Suppressor macrophage (primary cell): ENCODE results near the gene DAP.
A peak's percentile ranks its signal among the peaks of the same experiment; 100 is the strongest.

Experiments used
- DNase-seq, 4 experiments: peaks; one replicate each; pipeline ENCODE4 v3.0.0-alpha.2; 2020 to 2022

Gene DAP

DNA sequence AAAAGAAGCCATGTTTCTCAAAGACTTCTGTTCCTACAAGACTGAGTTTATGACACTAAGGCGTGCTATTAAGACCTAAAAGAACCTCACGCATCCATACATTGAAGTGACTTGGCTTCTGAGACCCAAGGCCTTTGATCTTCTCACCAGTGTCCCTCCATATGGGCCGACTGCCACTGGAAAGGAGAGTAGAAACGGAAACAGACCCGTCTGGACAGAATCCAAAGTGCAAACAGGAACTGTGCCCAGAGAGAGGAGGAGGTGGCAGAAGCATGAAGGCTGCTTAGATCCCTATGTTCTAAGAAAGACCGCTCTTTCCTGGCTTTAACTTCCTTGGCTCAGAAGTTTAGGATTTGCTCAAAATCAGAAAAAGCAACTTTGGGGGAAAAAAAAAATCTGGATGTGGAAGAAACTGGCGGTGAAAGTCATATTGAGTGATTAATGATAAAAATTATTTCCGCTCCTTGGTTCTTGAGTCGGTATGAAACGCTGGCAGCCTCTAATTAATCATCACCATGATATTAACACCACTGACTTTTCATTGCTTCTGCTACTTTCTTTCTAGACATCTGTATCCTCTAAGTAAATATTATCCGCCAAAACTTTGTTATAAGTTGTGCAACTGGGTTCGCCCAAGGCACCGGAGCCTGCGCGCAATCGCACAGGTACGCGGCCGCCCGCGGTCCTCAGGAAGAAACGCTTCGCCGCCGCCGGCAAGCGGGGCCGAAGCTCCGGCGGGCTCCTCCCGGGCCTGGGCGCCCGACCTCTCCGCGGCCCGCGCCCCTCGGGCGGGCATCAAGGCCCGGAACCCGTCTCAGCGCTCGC is 726 bp downstream of the DAP start:
- peak; percentile 59 to 79 (median 74) for DNase-seq

DNA sequence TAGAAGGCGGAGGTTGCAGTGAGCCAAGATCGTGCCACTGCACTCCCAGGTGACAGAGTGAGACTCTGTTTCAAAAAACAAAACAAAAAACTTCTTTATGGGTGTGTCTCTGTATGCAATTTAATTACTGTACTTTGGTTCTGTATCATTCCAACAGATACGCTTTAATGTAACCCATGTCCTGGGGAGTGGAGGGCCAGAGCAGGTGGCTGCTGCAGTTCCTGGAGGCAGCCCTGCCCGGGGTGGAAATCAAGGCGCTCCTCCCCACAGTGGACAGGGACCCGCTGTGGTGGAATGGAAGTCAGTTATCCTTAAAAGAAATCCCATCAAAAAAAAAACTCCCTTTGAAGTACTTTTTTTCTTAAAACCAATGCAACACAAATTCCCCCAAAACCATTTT is 1.9 kb downstream of the DAP start:
- DNase-seq = no peak

DNA sequence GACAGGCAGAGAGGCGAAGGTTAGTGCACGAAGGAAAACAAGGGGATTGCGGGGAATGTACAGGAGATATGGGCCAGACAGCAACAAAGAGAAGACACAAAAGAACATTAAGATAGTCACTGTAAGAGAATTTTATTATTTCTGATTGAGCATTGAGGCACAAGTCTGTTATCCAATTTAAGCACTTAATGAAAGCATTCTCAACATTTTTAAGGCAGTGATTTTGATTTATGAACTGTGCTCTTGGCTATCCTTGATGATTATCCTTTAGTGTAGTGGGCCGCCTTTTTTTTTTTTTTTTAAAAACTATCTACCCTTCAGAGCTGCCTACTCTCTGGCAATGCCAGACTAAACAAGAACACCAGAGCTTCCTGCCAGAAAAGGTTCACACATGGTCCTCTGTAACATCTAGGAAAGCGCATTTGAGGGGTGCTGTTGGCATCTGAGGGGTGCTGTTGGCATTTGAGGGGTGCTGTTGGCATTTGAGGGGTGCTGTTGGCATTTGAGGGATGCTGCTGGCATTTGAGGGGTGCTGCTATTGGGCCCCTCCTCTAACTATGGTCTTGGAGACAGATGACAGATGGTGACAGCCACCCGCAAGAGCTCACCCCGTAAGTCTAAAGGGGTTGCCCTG is 3.0 kb downstream of the DAP start:
- no peak for DNase-seq

DNA sequence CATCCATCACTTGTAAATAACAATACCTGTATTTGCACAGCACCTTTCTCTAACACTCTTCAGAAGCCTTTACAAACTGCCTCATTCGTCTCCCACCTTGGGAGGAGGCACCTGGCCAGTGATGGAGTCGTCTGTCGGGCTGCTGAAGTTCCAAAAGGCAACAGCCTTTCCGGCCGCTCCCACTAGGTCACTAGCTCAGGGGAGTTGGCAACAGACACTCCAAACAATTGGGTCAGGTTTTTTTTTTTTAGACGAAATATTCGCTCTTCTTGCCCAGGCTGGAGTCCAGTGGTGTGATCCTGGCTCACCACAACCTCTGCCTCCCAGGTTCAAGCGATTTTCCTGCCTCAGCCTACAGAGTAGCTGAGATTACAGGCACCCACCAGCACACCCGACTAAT is 4.0 kb downstream of the DAP start:
- no peak for DNase-seq

DNA sequence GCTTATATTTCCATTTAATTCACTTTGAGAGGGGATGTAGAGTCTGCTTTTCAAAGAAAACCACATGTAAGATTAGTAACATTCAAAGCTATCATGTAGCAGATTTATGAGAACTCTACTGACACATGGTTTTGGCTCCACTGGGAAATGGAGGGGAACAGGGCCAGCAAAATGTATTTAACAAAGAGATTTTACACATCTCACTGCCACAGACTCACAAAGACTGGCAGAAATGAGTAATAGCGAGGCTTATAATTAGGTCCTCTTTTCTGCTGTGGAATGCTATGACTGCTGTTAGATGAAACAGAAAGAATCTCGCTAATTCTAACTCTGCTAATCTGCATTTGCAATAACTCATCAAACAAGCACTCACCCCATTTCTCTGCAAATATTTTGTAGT is 4.5 kb downstream of the DAP start:
- DNase-seq = no peak

DNA sequence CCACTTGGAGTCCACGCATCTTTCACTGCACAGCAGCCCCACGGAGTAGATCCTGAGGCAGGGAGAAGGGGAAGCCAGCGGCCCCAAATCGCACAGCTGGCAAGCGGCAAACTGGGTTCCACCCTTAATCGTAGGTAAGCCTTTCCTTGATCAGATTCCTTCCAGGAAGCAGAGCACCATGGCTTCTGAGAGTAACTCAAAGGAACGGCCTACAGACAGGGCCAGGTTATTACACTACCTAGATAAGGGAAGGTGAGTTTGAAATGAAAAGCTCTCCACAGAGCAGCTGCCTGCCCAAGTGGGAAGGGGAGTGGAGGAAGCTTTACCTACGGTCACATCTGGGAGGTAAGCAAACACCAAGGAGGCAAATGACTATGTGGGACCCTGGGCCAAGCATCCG is 7.9 kb downstream of the DAP start:
- DNase-seq = no peak

DNA sequence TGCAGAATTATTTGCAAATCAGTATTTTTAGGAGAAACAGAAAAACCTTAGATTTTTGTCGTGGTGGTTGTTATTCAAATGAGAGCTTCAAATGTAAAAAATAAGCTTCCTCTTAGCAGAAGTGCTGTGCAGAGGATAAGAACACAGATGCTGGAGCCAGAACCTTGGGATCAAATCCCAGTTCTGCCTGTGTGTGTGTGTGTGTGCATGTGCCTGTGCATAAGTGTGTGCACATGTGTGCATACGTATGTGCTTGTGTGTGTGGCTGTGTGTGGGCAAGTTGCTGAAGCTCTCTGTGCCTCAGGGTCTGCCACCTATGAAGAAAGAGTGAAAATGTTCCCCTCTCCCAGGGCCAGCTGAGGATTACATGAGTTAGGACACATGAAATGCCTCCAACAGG is 8.6 kb downstream of the DAP start:
- DNase-seq = no peak

DNA sequence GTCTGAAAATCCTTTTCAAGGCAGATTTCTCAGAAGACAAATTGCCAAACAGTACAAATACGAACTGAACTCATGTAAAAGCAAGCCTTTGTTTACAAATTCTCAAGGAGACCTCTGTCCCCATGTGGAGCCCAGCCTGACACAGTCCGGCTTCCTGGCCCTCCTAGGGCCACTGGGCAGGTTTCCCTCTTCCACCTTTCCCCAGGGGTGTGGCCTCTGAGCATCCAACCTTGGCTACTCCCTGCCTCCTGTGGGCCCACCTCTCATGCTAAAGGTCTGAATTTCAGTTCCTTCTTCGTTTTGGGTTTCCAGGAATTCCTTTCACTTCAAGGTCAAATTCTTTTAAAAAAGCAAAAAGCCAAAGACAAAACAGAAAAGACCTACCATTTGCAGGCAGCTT is 10.1 kb downstream of the DAP start:
- DNase-seq = no peak

DNA sequence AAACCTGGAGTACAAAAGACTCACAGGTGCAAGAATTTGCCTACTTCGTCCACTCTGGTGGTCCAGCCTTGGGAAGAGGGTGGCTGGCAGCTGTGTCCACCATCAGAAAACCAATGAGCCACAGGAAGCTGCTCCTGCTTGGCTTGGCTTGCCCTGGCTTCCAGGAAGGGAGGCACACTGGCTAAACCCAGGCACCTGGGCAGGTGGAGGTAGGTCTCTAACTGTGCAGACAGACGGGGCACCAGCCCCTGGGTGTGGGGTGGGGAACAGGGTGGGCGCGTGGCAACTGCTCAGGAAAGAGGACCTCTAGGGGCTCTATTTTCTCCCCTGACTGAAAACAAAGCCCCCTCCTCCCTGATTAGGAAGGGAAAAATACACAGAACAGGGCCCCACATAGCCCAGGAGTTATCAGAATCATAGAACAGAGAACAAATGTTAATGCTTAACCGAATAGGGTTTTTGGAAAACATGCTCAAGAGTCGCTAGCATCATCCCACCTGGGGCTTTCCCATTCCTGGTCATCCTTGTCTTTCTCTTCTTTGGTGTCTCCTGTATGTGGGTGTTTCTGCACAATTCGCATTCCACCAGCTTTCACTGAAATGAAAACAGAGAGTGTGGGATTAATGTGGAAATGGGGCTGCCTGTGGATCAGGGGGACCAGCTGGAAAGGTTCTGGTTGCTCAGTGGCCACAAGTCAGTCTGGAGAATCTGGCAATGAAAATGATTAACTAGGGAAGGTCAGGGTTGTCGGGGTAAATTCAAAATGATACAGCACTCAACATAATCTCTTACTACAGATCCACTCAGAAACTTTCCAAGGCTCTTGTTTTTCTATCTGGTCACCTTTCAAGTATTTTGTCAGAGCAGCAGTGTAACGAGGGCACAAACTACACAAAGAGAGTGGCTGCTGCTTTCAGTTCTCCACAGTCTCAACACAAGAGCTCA is 13.1 kb downstream of the DAP start:
- DNase-seq = no peak

DNA sequence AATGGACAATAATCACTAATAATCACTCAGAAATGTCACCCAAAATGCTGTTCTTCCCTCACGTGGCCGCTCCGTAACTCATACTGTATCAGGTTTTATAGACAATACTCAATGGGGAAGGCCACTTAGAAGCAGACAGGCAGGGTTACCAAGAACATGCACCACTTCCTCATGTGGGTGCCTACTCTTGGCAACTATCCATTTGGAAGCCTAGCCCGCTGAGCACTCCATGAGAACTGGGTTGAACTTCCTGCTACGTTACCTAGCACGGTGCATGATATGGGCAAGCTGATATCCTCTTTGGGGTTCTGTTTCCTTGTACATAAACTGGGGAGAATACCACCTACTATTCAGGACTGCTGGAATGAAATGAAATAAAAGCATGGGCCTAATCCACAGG is 14.3 kb downstream of the DAP start:
- peak; percentile 81 to 92 (median 88) for DNase-seq

DNA sequence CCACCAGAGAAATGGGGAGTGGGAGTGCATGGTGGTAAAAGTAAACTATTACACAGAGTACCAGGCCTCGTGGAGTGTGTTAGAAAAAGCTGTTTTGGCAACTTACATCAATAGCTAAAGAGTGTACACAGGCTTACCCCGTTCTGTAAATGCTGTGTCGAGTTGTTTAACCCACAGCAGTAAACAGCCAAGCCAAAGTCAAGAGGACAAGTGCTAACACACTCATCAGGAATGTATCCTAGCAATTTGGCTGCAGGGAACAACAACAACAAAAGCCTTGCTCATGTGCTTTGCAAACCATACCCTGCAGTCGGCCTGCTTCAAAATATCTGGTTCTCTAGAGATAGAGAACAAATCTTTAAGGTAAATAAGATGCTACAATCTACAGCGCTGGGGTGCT is 15.9 kb downstream of the DAP start:
- no peak for DNase-seq

DNA sequence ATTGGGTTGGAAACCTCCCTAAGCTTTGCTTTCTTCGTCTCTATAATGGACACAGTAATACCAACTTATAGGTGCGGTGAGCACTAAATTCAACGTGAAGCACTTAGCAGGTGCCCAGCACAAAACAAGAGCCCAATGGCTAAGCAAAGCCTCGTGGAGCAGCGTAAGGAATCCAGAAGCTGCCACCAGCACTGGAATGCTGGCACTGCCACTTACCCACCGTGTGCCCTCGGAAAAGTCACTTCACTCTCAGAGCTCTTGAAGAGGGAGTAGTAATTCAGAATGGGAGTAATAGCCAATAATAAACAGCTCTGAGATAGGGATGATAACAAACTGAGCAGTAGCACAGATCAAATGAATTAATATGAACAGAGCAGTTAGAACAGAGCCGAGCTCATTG is 16.4 kb downstream of the DAP start:
- DNase-seq = no peak

DNA sequence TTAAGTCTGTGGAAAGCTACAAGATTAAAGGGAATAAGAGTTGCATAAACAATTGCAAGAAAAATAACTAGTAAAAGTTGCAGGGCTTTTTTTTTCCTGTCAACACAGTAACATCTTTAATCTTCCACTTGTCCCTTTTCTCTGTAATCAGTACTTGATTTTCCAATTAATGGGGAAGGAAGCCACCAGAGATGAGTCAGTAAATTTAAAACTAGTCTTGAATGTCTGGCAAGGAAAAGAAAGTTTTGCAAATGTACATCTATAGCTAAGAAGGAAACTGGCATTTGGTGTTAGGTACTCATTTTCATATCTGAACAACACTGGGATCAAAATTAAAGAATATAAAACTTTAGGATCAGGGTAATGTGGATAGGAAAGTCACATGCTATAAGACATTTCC is 17.1 kb downstream of the DAP start:
- peak in 1 of 4 experiments; percentile 17 for DNase-seq

DNA sequence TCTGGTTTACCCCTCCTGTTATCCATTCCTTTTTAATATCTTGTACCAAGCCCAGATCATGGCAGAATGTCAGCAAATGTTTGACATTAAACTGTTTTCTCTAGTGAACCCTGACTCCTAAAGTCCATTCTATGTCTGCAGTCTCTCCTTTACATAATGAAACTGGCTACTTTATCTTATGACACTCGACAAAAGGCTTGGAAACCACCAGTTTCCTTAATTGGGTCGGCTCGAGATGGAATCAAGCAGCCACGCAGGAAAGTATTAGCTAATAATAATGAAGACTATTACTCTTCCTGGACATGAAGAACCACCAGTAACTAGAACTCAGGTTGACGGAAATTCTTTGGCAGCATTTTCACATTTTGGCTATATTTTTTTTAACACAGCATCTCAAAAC is 17.5 kb downstream of the DAP start:
- DNase-seq = peak in 2 of 4 experiments; percentile 17 to 22

DNA sequence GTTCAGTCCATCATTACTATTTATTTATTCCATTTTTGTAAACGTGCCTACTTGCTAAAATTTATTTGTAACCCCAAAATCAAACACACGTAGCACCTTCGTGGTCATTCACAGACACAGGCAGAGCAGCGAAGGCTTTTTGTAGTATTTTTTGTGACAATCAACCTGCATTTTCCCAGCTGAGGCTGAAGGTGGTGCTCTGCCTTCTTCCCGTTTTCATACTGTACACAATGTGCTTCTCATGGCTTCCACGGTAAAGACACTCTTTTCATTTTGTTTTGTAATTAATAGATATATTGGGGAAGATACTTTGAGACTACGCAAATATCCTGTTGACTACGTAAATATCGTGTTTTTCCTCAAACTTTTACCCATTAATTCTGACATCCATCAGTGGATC is 19.4 kb downstream of the DAP start:
- no peak for DNase-seq

DNA sequence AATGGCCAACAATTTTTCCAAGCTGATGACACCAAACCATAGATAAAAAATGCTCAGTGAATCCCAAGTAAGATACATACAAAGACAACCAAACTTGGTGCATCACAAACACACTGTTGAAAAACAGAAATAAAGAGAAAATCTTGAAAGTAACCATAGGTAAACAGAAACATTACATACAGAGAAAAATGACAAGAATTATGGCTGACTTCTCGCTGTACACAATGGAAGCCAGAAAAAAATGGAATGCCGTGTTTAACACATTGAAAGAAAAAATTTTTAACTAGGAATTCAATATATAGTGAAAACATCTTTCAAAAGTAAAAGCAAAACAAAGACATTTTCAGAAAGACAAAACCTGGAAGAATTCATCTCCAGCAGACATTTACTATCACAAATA is 20.6 kb downstream of the DAP start:
- DNase-seq = no peak

DNA sequence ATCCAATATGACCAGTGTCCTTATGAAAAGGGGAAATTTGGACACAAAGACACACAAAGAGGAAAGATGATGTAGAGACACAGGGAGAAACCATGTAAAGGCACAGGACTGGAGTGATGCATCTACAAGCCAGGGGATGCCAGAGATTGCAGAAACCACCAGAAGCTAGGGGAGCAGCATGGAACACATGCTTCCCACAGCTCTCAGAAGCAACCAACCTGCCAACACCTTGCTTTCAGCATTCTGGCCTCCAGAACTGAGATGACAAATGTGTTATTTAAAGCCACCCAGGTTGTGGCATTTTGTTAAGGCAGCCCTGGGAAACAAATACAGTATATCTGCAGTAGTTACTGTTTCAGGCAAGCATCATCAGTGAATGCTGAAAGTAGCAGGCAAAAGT is 23.2 kb downstream of the DAP start:
- DNase-seq = no peak

DNA sequence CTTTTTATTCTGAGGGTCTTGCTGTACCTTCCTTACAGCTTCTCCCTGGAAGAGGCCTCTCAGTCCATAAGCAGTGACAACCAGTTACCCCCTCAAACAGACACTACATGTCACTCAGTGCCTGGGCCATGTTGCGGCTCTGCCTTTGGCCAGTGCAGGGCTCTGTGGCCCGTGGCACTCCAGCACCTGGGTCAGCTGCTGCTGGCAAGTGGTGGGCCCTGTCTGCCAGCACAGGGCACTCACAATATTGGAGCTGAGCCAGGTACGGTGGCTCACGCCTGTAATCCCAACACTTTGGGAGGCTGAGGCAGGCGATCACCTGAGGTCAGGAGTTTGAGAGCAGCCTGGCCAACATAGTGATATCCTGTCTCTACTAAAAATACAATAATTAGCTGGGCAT is 24.2 kb downstream of the DAP start:
- DNase-seq = no peak

DNA sequence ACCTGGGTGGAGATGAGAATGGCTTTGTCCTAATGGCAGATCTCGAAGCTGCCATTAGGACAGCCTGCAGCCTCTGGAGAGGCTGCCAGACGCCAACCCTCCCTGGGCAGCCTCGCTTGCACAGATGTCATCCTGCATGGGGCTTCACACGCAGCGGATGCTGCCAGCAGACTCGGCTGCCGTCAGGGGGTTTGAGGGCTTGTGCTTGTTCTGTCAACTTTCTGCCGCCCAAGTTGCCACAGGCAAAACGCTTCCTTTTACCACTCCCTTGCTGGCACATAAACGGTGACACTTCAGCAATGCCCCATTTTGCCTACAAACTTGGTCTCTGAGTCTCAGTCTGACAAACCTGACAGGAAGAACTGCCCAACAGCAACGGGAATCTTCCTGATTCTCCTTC is 24.7 kb downstream of the DAP start:
- DNase-seq = no peak

DNA sequence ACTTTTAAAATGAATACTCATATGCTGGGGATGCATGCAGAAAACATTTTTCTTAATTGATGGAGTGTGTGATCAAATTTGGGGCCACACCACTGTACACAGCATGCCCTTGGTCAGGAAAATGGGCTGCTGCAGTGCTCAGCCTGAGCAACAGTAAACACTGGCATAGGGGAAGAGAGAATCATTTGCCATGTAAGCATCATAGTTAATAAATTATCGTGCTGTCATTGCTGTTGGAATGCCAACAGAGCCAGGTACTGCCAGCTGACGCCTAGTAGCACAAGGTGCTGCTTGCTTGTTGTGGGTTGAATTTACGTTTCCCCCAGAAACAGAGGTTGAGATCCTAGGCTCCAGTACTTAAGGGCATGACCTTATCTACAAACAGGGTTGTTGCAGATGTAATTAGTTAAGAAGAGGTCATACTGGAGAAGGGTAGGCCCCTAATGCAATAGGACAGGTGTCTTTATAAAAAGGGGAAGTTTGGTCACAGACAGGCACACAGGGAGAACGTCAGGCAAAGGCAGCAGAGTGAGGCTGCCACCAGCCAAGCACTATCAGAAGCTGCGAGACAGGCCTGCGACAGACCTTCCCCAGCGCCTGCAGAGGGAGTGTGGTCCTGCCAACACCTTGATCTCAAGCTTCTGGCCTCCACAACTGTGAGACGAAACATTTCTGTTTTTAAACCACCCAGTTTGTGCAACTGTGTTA is 25.3 kb downstream of the DAP start:
- no peak for DNase-seq

DNA sequence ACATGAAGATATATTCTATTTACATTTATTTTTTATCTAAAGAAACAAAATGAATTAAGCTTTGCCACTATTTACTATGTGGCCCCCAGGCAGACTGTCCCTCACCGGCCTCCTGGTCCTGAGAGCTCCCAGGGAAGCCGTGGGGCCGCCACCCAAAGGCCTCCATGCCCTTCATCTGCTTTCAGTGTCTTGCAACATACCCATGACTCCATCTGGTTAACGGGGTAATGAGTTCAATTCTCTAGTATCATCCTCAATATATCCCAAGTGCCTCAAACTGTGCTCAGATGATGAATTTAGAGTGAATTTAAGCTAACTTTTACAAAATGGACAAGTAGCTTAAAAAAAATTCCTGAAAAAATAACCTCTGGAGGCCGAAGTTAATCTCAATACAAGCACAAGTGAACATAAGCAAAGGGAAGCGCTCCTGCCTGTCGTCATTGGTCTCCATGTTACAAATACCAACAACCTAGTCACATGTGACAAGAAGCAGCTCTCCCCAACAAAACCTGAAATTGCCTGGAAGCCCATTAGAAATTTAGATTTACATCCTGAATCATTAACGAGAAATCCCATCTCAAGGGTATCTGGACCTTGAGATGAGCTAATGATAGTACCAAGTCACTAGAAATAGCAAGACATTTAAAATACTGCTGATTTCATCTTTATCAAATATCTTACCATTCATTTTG is 26.1 kb downstream of the DAP start:
- no peak for DNase-seq

DNA sequence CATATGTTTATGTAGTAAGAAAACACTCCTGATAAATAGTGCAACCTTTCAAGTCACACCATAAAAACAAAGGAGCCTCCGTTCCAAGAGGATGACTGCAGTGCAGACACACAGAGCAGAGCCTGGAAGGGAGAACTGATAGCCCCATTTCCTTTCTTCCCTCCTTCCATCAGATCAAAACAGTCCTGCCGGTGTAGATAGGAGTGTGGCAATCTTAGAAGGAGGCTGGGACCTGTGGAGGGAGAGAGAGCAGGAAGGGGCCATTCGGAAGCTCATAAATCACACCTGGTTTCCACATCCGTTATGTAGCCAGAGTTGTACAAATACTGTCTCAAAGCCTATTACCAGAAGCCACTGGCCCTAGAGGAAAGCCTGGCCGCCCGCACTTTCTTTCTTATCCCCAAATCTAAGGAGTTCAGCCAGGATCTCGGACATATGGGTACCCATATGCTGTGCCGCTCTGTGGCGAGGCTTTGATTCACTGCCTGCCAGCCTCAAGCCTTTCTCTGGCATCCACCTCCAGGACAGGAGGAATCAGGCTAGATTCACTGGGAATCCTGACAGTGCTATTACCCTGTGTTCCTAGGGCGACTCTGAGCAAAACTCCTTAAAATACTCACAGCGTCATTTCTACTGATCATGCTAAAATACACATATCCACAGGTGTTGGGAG is 26.9 kb downstream of the DAP start:
- no peak for DNase-seq
